MM.1S (cell line): ENCODE data around the gene ERMN.
"Not testable (repeated sequence)": the region's sequence is repeated elsewhere in the genome, so short reads cannot be mapped to it uniquely, and the experiment has no call there.

Experiments
- DNase-seq: peaks from one replicate; pipeline ENCODE4 v3.0.0-alpha.2; 2015
- H2AFZ ChIP-seq: fragments of 300-600 bp; sonication (generic); 2 replicates; pipeline ENCODE4 v1.6.0; 2016; ENCODE audit warnings: antibody characterized with exemption, low read length
- H3F3A ChIP-seq: fragments of 300-600 bp; sonication (generic); 2 replicates; pipeline ENCODE4 v1.6.1; 2016; ENCODE audit warnings: mild to moderate bottlenecking, antibody characterized with exemption, low read length, moderate library complexity, mixed read lengths; ENCODE audit not compliant: insufficient read depth
- H3K27ac ChIP-seq: fragments of 300-600 bp; sonication (generic); 2 replicates; pipeline ENCODE4 v1.5.1; 2016; ENCODE audit warnings: mild to moderate bottlenecking, low read length
- H3K27me3 ChIP-seq: fragments of 300-600 bp; sonication (generic); replicated peaks from 2 replicates; pipeline ENCODE4 v1.6.0; 2016; ENCODE audit warnings: low read length; ENCODE audit not compliant: insufficient read depth
- H3K36me3 ChIP-seq: fragments of 300-600 bp; sonication (generic); replicated peaks from 2 replicates; pipeline ENCODE4 v1.6.1; 2016; ENCODE audit warnings: mild to moderate bottlenecking, low read length, mixed read lengths; ENCODE audit not compliant: insufficient read depth
- H3K4me1 ChIP-seq: fragments of 300-600 bp; sonication (generic); 2 replicates; pipeline ENCODE4 v1.6.1; 2016; ENCODE audit warnings: low read length, mixed read lengths
- H3K4me2 ChIP-seq: fragments of 300-600 bp; sonication (generic); 2 replicates; pipeline ENCODE4 v1.6.0; 2016; ENCODE audit warnings: low read depth, low read length
- H3K4me3 ChIP-seq: fragments of 300-600 bp; sonication (generic); 2 replicates; pipeline ENCODE4 v1.5.1; 2016; ENCODE audit warnings: low read length, mixed read lengths
- H3K79me2 ChIP-seq: fragments of 300-600 bp; sonication (generic); 2 replicates; pipeline ENCODE4 v1.6.1; 2016; ENCODE audit warnings: mixed run types, low read length, mixed read lengths
- H3K9ac ChIP-seq: fragments of 300-600 bp; sonication (generic); 2 replicates; pipeline ENCODE4 v1.6.1; 2016; ENCODE audit warnings: low read length, mixed read lengths
- H3K9me2 ChIP-seq: fragments of 300-600 bp; sonication (generic); replicated peaks from 2 replicates; pipeline ENCODE4 v1.6.1; 2016; ENCODE audit warnings: mild to moderate bottlenecking, low read length, mixed read lengths; ENCODE audit not compliant: insufficient read depth
- H3K9me3 ChIP-seq: fragments of 300-600 bp; sonication (generic); replicated peaks from 2 replicates; pipeline ENCODE4 v1.6.1; 2016; ENCODE audit warnings: mild to moderate bottlenecking, low read length, mixed read lengths; ENCODE audit not compliant: insufficient read depth
- H4K20me1 ChIP-seq: fragments of 300-600 bp; sonication (generic); 2 replicates; pipeline ENCODE4 v1.6.1; 2016; ENCODE audit warnings: mild to moderate bottlenecking, low read length, moderate library complexity, mixed read lengths; ENCODE audit not compliant: insufficient read depth
- CTCF ChIP-seq: fragments of 300-600 bp; sonication (generic); IDR thresholded peaks from 2 replicates; pipeline ENCODE4 v1.5.1; 2016; ENCODE audit warnings: antibody characterized with exemption, low read length, mixed read lengths
- EZH2 ChIP-seq: fragments of 300-600 bp; sonication (generic); optimal IDR thresholded peaks from 2 replicates; pipeline ENCODE3; 2017; ENCODE audit warnings: low read depth, mild to moderate bottlenecking, antibody characterized with exemption, low read length, mixed read lengths
- EZH2phosphoT487 ChIP-seq: fragments of 300-600 bp; sonication (generic); IDR thresholded peaks from 2 replicates; pipeline ENCODE4 v1.6.1; 2018; ENCODE audit warnings: antibody characterized with exemption, low read length

The ERMN gene

DNA sequence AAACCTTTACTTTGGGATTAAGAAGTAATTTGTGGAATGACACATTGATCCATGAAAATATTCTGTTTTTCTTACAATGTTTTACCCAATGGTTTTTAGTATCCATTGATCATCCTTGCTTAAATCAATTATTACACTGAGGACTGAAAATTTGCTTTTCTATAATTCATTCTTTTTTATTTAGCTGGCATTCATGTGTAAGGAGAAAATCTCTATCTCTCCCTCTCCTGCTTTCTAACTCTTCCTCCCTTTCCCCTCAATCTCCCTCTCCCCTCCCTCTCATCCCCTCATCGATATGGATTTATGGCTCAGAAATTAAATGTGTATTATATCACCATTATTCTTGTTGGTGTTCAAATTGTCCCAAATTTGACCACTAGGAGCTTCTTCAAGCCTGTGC lies 38.5 kb downstream of the ERMN start:
- H3K9ac ChIP-seq, result no peak overlapping the region
- no peak overlapping the region for H3K27ac ChIP-seq
- no peak overlapping the region for H2AFZ ChIP-seq
- no peak for TF ChIP-seq EZH2phosphoT487
- TF ChIP-seq CTCF, result no peak
- no peak for TF ChIP-seq EZH2
- no peaks in the 10 kb centered on the region for H3K4me1 ChIP-seq
- no peaks in the 10 kb centered on the region for H3K27me3 ChIP-seq
- no peaks in the 10 kb centered on the region for H3K36me3 ChIP-seq
- H4K20me1 ChIP-seq, result no peaks in the 10 kb centered on the region
- H3K9me3 ChIP-seq, result no peaks in the 10 kb centered on the region
- no peaks in the 10 kb centered on the region for H3K79me2 ChIP-seq
- no peak overlapping the region for H3K4me3 ChIP-seq
- no peak for DNase-seq
- no peaks in the 10 kb centered on the region for H3K9me2 ChIP-seq
- no peak overlapping the region for H3K4me2 ChIP-seq
- no peaks in the 10 kb centered on the region for H3F3A ChIP-seq

GRCh38 chr2:157283468-157283867 lies 42.2 kb downstream of the ERMN start:
- no peak for DNase-seq
- Histone ChIP-seq H3K79me2 (no peaks in the 10 kb centered on the region), H3K9me2 (no peaks in the 10 kb centered on the region), H3K4me1 (no peaks in the 10 kb centered on the region), H3K9me3 (no peaks in the 10 kb centered on the region), H2AFZ (no peak overlapping the region), H3K27ac (no peak overlapping the region), H3K4me2 (no peak overlapping the region), H3K27me3 (no peaks in the 10 kb centered on the region), H3K4me3 (no peak overlapping the region), H3K9ac (no peak overlapping the region), H3F3A (no peaks in the 10 kb centered on the region), H3K36me3 (no peaks in the 10 kb centered on the region), H4K20me1 (no peaks in the 10 kb centered on the region)
- TF ChIP-seq CTCF (no peak), EZH2phosphoT487 (no peak), EZH2 (no peak)

DNA sequence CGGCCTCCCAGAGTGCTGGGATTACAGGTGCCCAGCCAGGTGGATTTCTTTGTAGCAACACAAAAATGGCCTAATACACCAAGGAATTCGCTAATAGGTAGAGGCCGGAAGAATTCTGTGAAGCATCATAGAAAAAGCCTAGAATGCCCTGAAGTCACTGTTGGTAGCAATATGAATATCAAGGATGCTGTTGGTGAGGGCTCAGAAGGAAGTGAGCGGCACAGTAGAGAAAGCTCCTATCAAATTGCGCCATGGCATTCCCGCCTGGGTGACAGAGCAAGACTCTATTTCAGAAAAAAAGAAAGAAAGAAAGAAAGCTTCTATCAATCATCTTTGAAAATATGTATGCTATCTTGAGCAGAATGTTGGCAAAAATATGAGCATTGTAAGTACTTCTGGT lies 44.3 kb downstream of the ERMN start:
- Histone ChIP-seq H3K79me2 (no peaks in the 10 kb centered on the region), H3K27me3 (no peaks in the 10 kb centered on the region), H2AFZ (no peak overlapping the region), H3K4me2 (no peak overlapping the region), H3K9me3 (no peaks in the 10 kb centered on the region), H3K27ac (no peak overlapping the region), H3K9ac (no peak overlapping the region), H3K36me3 (no peaks in the 10 kb centered on the region), H4K20me1 (no peaks in the 10 kb centered on the region), H3K9me2 (no peaks in the 10 kb centered on the region), H3F3A (no peaks in the 10 kb centered on the region), H3K4me1 (no peaks in the 10 kb centered on the region), H3K4me3 (no peak overlapping the region)
- no peak for DNase-seq
- no peak for TF ChIP-seq CTCF

DNA sequence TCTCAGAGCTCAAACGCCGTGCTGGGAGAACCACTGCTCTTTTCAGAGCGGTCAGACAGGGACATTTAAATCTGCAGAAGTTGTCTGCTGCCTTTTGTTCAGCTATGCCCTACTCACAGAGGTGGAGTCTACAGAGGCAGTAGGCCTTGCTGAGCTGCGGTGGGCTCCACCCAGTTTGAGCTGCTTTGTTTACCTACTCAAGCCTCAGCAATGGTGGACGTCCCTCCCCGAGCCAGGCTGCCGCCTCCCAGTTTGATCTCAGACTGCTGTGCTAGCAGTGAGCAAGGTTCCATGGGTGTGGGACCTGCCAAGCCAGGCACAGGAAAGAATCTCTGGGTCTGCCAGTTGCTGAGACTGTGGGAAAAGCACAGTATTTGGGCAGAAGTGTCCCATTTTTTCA lies 46.3 kb downstream of the ERMN start:
- H3K9ac ChIP-seq, H3K79me2 ChIP-seq: not testable (repeated sequence)

More for the DNA sequence above, 46.3 kb downstream of the ERMN start:
- not testable (repeated sequence) for DNase-seq, H3K4me2 ChIP-seq, H3K36me3 ChIP-seq, H3K4me3 ChIP-seq, H3K9me3 ChIP-seq, H4K20me1 ChIP-seq, H3K27ac ChIP-seq, H3K4me1 ChIP-seq, H2AFZ ChIP-seq, H3K27me3 ChIP-seq, H3K9me2 ChIP-seq, H3F3A ChIP-seq
